ENCODE measurements around the gene FGF12.

FGF12 gene

GRCh38 chr3:192177383-192177782, 550.0 kb downstream of the FGF12 start:
- DNase-seq: no peak

DNA sequence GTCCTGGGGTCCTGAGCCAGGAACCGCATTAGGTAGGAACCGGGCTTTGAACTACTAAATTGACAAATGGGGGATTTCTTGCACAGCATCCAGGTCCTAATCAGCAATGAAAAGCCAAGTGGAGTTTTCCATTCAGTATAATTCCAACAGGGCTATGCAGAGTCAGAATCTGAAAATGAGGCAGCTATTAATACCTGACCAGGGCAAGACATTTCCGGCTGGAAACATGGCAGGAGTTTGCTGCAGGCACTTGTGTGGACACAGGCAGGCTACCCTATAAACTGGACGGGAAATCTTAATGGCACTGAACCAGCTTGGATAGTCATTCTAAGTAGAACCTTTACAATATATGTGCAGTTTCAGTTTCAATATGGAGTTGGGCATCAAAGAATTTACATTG, 553.1 kb downstream of the FGF12 start:
- no peak for DNase-seq

DNA sequence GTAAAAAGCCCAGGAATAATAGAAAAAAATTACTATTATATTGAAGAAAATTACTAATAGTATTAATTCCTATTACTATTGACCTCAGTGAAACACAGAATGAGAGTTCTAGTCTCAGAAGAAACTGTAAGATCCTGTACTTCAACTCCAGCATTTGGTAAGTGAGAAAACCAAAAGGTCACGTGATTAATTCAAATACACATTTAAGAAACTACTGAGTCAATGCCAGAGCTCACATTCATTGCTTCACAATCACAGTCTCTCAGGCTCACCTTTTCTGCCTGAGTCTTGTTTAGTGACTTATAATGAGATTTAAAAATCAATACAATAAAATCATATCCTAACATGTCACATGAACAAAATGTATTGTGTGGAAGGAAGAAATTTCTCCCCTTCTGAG, 556.1 kb downstream of the FGF12 start:
- no peak for DNase-seq

DNA sequence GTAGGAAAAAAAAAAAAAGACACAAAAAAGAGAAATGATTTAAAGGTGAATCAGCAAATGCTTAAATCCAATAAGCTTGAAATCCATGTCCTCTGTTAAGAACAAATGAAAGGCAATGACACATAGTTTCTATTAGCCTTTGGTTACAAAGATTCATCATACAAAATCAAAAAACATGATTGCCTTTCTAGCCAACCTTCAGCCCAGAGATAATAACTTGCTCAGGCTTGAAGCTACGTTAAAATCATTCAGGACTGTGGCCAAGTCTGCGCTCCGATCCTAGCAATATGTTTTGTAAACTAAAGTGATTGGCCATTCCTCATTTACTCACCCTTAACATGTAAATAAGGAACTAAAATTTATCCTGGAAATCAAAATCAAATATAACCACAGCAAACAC, 556.7 kb downstream of the FGF12 start:
- DNase-seq: no peak

DNA sequence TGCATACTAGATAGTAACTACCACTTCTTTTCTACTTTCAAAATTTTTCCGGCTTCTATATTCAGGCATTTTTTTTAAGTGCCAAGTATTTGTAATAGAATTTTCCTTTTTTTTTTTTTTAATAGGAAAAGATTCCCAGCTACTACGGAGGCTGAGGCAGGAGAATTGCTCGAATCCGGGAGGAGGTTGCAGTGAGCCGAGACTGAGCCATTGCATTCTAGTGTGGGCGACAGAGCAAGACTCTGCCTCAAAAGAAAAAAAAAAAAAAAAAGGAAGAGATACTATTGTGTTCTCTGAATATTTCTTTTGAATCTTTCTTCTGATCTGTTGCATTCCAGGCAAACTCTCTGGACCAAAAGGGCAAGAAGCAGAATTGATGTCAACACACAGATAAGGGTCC, 557.3 kb downstream of the FGF12 start:
- DNase-seq: no peak

DNA sequence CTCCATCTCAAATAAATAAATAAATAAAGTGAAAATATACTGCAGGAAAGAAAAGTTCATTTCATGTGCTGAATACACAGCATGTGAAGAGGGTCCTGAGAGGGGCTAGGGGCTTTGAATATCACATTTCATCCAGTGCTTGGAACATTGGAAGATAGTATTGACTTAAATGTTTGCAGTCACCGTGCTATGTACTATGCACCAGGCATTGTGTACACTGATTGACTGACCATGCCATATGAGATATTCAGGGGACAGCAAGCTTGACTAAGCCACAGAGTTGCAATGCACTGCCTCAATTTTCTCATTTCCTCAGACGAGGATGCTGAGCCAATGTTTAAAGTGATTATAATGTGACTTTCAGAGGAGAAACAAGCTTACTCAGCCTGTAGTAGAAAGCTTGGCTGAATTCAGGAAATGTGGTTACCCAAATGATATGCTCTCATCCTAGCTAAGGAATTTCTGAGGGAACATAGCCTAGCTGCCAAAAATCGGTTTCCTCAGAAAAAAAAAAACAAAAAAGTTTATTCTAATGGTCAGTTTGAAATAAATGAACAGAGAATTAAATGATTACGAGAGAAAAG, 557.9 kb downstream of the FGF12 start:
- DNase-seq: peak; percentile 43

GRCh38 chr3:192168202-192168601, 559.1 kb downstream of the FGF12 start:
- no peak for DNase-seq

DNA sequence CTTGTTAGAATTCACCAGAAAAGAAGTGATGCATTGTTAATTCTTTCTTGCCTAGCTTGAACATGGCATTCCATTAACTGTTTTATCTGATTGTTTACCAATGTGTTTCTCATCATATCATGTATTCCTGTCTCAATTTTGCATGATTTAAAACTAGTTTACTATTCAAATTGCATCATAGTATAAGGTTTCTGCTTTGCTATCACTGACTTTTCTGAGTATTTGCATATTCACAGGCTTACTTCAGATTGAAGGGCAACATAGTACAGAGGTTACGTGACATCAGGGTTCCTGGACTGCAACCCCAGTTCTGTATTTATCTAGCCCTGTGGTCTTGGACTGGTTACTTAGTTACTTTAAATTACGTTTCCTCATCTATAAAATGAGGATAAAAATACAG, 561.8 kb downstream of the FGF12 start:
- no peak for DNase-seq

GRCh38 chr3:192161661-192162060, 565.7 kb downstream of the FGF12 start:
- no peak for DNase-seq

DNA sequence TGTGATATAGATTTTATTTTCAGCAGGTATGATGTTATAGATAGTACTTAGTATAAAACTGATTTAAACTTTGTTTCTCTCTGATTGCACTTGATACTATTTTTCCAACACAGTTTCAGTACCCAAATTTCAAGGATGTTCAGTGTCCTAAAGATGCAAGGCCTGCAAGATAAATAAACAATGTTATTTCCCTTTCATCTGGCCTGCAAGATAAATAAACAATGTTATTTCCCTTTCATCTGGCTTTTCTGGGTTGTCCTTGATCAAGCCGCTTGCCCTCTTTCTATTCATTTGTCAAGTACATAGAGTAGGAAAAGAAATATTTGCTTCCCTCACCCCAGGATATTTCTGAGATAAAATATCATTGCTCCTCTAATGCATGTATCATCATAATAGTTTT, 571.0 kb downstream of the FGF12 start:
- DNase-seq: no peak

- DNase-seq: no peak
These were observed 572.1 kb downstream of the FGF12 start for GRCh38 chr3:192155194-192155593.

- peak; percentile 13 for DNase-seq
These were observed 594.1 kb downstream of the FGF12 start for GRCh38 chr3:192133271-192133670.

- DNase-seq: peak; percentile 44
These were observed 596.7 kb downstream of the FGF12 start for GRCh38 chr3:192130534-192131132.

- no peak for DNase-seq
These were observed 597.8 kb downstream of the FGF12 start for GRCh38 chr3:192129586-192129985.

- DNase-seq: no peak
These were observed 598.4 kb downstream of the FGF12 start for GRCh38 chr3:192128922-192129321.

DNA sequence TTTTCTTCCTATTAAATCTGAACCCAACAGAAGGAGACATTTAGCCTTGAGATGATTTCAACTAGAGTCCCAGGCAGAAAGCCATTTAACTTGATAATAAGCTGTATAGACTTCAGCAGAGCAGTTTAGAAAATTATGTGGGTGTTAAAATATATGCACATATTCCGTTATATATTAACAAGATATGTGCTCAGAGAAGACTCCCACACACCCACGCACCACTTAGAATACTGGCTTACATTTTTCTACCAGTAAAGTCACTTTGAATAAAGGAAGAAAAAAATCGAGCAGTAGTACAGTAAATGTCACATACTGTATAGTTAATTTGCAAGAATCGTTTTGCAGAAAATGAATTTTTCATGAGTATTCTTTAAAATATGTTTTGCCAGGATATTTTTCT, 599.3 kb downstream of the FGF12 start:
- DNase-seq: no peak

- DNase-seq: no peak
These were observed 604.3 kb downstream of the FGF12 start for GRCh38 chr3:192122832-192123594.

DNA sequence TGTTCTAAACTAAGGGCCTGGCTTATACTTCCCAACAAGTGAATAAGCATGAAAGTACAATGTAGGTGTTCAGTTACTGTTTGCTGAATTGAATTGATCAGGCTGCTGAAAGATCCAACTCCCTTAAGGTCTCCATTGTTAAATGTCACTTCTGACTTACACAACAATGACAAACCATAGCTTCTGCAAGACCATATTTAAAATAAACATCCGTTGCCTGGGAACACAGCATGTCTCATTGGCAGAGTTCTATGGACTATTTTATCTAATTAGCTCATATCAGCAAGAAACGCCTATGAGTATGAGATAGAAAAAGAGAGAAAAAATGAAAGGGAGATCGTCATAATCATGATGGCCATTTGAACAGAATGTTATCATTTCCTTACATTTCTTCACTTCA, 605.4 kb downstream of the FGF12 start:
- no peak for DNase-seq

DNA sequence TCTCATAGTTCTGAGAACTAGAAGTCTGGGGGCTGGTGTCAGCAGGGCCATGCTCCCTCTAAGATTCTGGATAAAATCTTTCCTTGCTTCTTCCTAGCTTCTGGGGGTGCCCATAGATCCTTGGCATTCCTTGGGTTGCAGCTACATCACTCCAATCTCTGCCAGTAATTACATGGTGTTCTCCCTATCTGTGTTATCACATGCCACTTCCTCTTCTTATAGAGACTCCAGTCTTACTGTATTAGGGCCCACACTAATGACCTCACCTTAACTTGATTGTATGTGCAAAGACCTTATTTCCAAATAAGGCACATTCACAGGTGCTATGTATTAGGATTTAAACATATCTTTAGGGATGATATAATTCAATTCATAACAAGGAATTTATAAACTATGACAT, 618.5 kb downstream of the FGF12 start:
- DNase-seq: no peak

GRCh38 chr3:192106543-192106942, 620.8 kb downstream of the FGF12 start:
- no peak for DNase-seq

GRCh38 chr3:192092388-192093005, 634.8 kb downstream of the FGF12 start:
- DNase-seq: no peak

DNA sequence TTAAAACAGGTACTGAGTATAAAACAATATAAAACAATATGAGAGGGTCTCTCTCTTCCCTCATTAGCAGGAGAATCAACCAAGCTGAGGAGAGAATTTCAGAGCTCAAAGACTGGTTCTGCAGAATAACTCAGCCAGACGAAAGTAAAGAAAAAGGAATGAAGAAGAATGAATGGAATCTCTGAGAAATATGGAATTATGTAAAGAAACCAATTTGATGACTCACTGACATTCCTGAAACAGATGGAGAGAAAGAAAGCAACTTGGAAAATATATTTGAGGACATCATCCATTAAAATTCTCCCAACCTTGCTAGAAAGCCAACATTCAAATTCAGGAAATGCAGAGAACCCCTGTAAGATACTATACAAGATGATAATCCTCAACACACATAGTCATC, 635.5 kb downstream of the FGF12 start:
- DNase-seq: peak; percentile 79

- no peak for DNase-seq
These were observed 636.8 kb downstream of the FGF12 start for GRCh38 chr3:192090586-192090985.
